Panc1 (cell line): Measurements from ENCODE around the gene MRPS27. TPM values are rescaled to one million over a fixed set of nuclear protein-coding genes. Genes with fewer than 3 reads are reported as not detected.

Experiments
- ATAC-seq: fragments of 200-7000 bp; cut with Tn5 transposase; 2 replicates; pipeline ENCODE4 v1.9.1; 2020; ENCODE audit warnings: mild to moderate bottlenecking, moderate library complexity
- BruUV-seq: library from RNA; stranded (reverse); fragments of 400-500 nt; replicated peaks from 2 replicates; lab custom pipeline; 2021; lab: Mats Ljungman, UMichigan
- CTCF ChIA-PET: fragments of 300-600 bp; sonication (Branson Sonifier 250); formaldehyde crosslinking; loops from one replicate; lab custom pipeline; 2022; ENCODE audit warnings: antibody characterized with exemption; lab: Charles Lee
- POLR2A ChIA-PET: fragments of 300-600 bp; sonication (Branson Sonifier 250); formaldehyde crosslinking; loops from one replicate; lab custom pipeline; 2022; ENCODE audit warnings: antibody characterized with exemption; lab: Charles Lee
- DNase-seq: peaks from one replicate; pipeline ENCODE4 v3.0.0-alpha.2; 2010; ENCODE audit warnings: low read depth, low spot score
- H3K27ac ChIP-seq: 2 replicates; pipeline ENCODE4 v1.5.1; 2011; ENCODE audit warnings: mild to moderate bottlenecking, low read length, inconsistent platforms
- H3K27me3 ChIP-seq: fragments of 200-500 bp; sonication (Bioruptor generic); 2 replicates; pipeline ENCODE4 v1.6.0; 2014; ENCODE audit warnings: low read length, inconsistent platforms; ENCODE audit not compliant: control insufficient read depth, insufficient read depth
- H3K36me3 ChIP-seq: fragments of 200-500 bp; sonication (Bioruptor generic); 2 replicates; pipeline ENCODE4 v1.5.1; 2014; ENCODE audit warnings: inconsistent platforms, mild to moderate bottlenecking, low read length, moderate library complexity; ENCODE audit not compliant: control insufficient read depth, insufficient read depth
- H3K4me1 ChIP-seq: 2 replicates; pipeline ENCODE4 v1.5.1; 2011; ENCODE audit warnings: inconsistent platforms, mild to moderate bottlenecking, low read length, moderate library complexity; ENCODE audit not compliant: control insufficient read depth, insufficient read depth
- H3K4me3 ChIP-seq, 2 experiments: 2 replicates each; pipeline ENCODE4 v1.5.1; 2011 to 2012; ENCODE audit warnings: low read depth in 2 of 2, low read length in 2 of 2, mild to moderate bottlenecking in 2 of 2, inconsistent platforms in 1 of 2, moderate library complexity in 1 of 2
- H3K9me3 ChIP-seq: fragments of 200-500 bp; sonication (Bioruptor generic); 2 replicates; pipeline ENCODE4 v1.5.1; 2014; ENCODE audit warnings: low read depth, mild to moderate bottlenecking, inconsistent platforms, low read length, moderate library complexity; ENCODE audit not compliant: control insufficient read depth, insufficient read depth
- POLR2AphosphoS5 ChIP-seq: IDR thresholded peaks from 2 replicates; pipeline ENCODE4 v1.6.1; 2012; ENCODE audit warnings: mild to moderate bottlenecking, low read depth, low read length, moderate library complexity
- REST ChIP-seq, 2 experiments: IDR thresholded peaks; 2 replicates each; pipeline ENCODE4 v1.6.1; 2011 to 2012; ENCODE audit warnings: low read depth in 2 of 2, control low read depth in 1 of 2, low read length in 1 of 2, mild to moderate bottlenecking in 1 of 2, moderate library complexity in 1 of 2; ENCODE audit not compliant: insufficient read depth in 1 of 2
- SIN3A ChIP-seq: IDR thresholded peaks from 2 replicates; pipeline ENCODE4 v1.6.1; 2012; ENCODE audit warnings: low read depth, mild to moderate bottlenecking, low read length, moderate library complexity, borderline replicate concordance; ENCODE audit not compliant: insufficient read depth
- TCF7L2 ChIP-seq: IDR thresholded peaks from 2 replicates; pipeline ENCODE4 v1.6.1; 2011; ENCODE audit warnings: mild to moderate bottlenecking, low read depth, low read length, inconsistent platforms
- in situ Hi-C: cut with HindIII; loops from 2 replicates; pipeline ENCODE4 v1.10.0; 2016; ENCODE audit warnings: low sequenced_read_pairs, low pct_unique_long_range_greater_than_20kb
- intact Hi-C: fragments of 100-400 bp; cut with micrococcal nuclease; formaldehyde crosslinking; loops from one replicate; pipeline ENCODE4 v1.10.0; 2022; ENCODE audit not compliant: unreplicated experiment
- total RNA-seq: library from RNA; stranded (reverse); gene quantifications from one replicate; pipeline ENCODE4 v1.2.1, GENCODE V29; 2021; ENCODE audit not compliant: unreplicated experiment
- TF ChIP-seq, protein P1 (sequence below): fragments of 450-650 bp; IDR thresholded peaks from 2 replicates; pipeline ENCODE4 v1.5.1; 2017; ENCODE audit warnings: mild to moderate bottlenecking

The MRPS27 gene
- total RNA-seq, 1 experiment from 2014 or later: 67.2 TPM

DNA sequence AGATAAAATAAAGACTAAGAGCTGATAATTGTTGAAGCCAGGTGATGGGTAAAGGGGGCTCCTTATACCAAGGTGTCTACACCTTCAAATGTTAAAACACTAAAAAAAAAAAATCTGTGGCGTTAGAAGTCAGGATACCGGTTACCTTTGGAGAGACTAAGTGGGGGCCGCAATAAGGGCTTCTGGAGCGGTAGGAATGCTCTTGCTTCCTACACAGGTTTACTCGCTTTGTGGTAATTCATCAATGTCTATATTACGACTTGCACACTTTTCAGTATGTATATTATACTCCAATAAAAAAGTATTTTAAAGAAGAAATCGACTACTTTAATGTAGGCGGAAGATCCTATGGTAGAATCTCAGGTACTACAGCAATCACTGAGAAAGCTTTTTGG lies 12.5 kb downstream of the MRPS27 start:
- intact Hi-C loops (no loop called here), in situ Hi-C loops (no loop called here)
- BruUV-seq: no TSS peak

DNA sequence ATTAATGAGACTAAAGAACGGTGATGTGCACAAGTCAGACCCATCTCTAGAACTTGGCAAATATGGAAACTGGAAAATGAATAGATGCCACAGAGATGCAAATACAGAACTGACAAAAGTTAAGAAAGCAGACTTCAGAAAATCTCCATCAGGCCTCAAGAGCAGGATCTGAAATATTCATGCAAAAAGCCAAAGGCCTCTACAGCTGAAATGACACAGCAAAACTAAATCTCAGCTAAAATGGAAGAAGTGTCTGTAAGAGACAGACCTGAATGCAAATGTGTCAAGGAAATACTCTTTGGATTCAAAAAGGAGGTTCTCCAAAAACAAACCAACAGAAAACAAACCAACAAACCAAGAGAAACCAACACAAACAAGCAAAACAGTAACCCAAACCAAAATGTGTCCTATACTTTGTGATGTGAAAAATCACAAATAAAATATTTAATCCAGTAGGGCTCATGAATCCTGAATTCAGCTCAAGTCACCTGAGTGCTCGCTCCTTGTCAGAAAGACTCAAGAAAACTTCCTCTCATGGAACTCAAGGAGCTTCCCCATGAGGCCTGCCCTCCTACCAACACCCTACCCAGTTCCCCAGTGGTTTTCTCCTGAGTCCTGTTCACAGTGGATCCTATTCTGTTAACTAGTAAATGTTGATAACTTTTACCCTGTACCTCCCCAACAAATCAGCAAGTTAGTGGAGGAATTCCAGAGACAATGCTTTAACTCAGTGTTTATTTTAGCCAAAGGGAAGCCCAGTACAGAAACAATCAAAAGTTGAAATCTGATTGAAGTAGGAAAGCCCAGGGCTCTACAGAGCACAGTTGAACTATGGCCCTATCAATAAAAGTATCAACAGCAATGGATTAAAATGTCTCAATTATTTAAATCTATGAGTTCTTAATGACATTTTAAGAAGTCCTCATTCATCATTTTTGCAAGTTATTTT lies 14.6 kb downstream of the MRPS27 start:
- no peak for TF ChIP-seq TCF7L2
- TF ChIP-seq POLR2AphosphoS5: no peak
- intact Hi-C loops (no loop called here), in situ Hi-C loops (no loop called here)
- DNase-seq: no peak
- POLR2A ChIA-PET: no interaction called here
- BruUV-seq: no TSS peak
- H3K27me3 ChIP-seq: no peaks in the 10 kb centered on the region
- H3K36me3 ChIP-seq: peaks cover 9% of the 10 kb centered on the region; the same call in 1 of the 2 replicates
- H3K27ac ChIP-seq: peak overlapping the region; percentile 67
- no peak for ATAC-seq
- peaks cover 28% of the 10 kb centered on the region for H3K4me1 ChIP-seq
- no peaks in the 10 kb centered on the region for H3K9me3 ChIP-seq
- CTCF ChIA-PET: no interaction called here
- H3K4me3 ChIP-seq: no peak overlapping the region

More for the DNA sequence above, 12.5 kb downstream of the MRPS27 start:
- peaks cover 1% of the 10 kb centered on the region; the same call in 1 of the 2 replicates for H3K36me3 ChIP-seq
- TF ChIP-seq, protein P1, sequence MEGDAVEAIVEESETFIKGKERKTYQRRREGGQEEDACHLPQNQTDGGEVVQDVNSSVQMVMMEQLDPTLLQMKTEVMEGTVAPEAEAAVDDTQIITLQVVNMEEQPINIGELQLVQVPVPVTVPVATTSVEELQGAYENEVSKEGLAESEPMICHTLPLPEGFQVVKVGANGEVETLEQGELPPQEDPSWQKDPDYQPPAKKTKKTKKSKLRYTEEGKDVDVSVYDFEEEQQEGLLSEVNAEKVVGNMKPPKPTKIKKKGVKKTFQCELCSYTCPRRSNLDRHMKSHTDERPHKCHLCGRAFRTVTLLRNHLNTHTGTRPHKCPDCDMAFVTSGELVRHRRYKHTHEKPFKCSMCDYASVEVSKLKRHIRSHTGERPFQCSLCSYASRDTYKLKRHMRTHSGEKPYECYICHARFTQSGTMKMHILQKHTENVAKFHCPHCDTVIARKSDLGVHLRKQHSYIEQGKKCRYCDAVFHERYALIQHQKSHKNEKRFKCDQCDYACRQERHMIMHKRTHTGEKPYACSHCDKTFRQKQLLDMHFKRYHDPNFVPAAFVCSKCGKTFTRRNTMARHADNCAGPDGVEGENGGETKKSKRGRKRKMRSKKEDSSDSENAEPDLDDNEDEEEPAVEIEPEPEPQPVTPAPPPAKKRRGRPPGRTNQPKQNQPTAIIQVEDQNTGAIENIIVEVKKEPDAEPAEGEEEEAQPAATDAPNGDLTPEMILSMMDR: no peak
- TF ChIP-seq TCF7L2 (no peak), REST (IDR thresholded peaks at IDR 0.05; ENCODE audit: insufficient read depth in 1 of 2, low read depth in 2 of 2, low read length in 1 of 2) (no peak), POLR2AphosphoS5 (no peak), SIN3A (no peak)
- peak overlapping the region; percentile 63 to 81 for H3K4me3 ChIP-seq
- no peaks in the 10 kb centered on the region for H3K9me3 ChIP-seq
- H3K27ac ChIP-seq: peak overlapping the region; percentile 97
- H3K4me1 ChIP-seq: peaks cover 27% of the 10 kb centered on the region
- DNase-seq: no peak
- H3K27me3 ChIP-seq: no peaks in the 10 kb centered on the region
- no peak for ATAC-seq
- POLR2A ChIA-PET: interaction anchor here (0.5 to 0.7 kb wide), 3 partner anchors 19 to 201 kb away, joined by 3 to 7 read pairs (median 4); no protein-coding TSS in a partner anchor
- CTCF ChIA-PET: interaction anchor here (1.1 to 1.5 kb wide), 2 partner anchors 13 to 524 kb away, joined by 3 to 5 read pairs; partner anchors contain the start of genes MRPS27 and PTCD2
